Activated CD8-positive, alpha-beta memory T cell treated with anti-CD3 and anti-CD28 coated beads, Interleukin-2, amount 10 ng/mL, durations not matched to agents 7 days and 5 days (primary cell): Measurements from ENCODE around the gene FNDC3B. TPM values are rescaled to one million over a fixed set of nuclear protein-coding genes. Genes with fewer than 3 reads are reported as not detected.

ENCODE experiments used
- ATAC-seq: fragments of 150-1000 bp; cut with Tn5 transposase; one replicate; pipeline ENCODE4 v1.10.0; 2021; ENCODE audit warnings: moderate library complexity
- CTCF ChIA-PET: fragments of 350-600 bp; sonication (Branson Sonifier 250); formaldehyde crosslinking; loops from one replicate; lab custom pipeline; 2021; ENCODE audit warnings: antibody characterized with exemption; lab: Charles Lee
- DNase-seq: peaks from one replicate; pipeline ENCODE4 v3.0.0-alpha.2; 2020
- H3K27ac Mint-ChIP-seq: one replicate; pipeline ENCODE4 v1.8.0; 2021; ENCODE audit warnings: mild to moderate bottlenecking, mixed read lengths
- H3K27me3 Mint-ChIP-seq: one replicate; pipeline ENCODE4 v1.8.0; 2021; ENCODE audit warnings: mixed read lengths
- H3K36me3 Mint-ChIP-seq: one replicate; pipeline ENCODE4 v1.8.0; 2021; ENCODE audit warnings: mild to moderate bottlenecking, mixed read lengths
- H3K4me1 Mint-ChIP-seq: one replicate; pipeline ENCODE4 v1.8.0; 2021; ENCODE audit warnings: mixed read lengths
- H3K4me3 Mint-ChIP-seq: one replicate; pipeline ENCODE4 v1.8.0; 2021; ENCODE audit warnings: mild to moderate bottlenecking, moderate library complexity, mixed read lengths
- H3K9me3 Mint-ChIP-seq: one replicate; pipeline ENCODE4 v1.8.0; 2022; ENCODE audit warnings: low read depth, mixed read lengths
- total RNA-seq, 2 experiments: library from RNA; stranded (reverse); gene quantifications; one replicate each; pipeline ENCODE4 v1.2.3, GENCODE V29; 2021

FNDC3B gene
- total RNA-seq, 2 experiments from 2014 or later = 25.4 to 31.1 TPM

- H3K9me3 Mint-ChIP-seq = peaks cover 12% of the 10 kb centered on the region
- no peak overlapping the region for H3K27ac Mint-ChIP-seq
- H3K27me3 Mint-ChIP-seq = no peaks in the 10 kb centered on the region
- no peak for ATAC-seq
- peaks cover 11% of the 10 kb centered on the region for H3K4me1 Mint-ChIP-seq
- peaks cover 21% of the 10 kb centered on the region for H3K36me3 Mint-ChIP-seq
- H3K4me3 Mint-ChIP-seq = no peak overlapping the region
- CTCF ChIA-PET = no interaction called here
- DNase-seq = no peak
Observed at GRCh38 chr3:172209333-172210321, 170.2 kb downstream of the FNDC3B start.

GRCh38 chr3:172210355-172210754 is 171.0 kb downstream of the FNDC3B start:
- Mint-ChIP-seq H3K9me3 (peaks cover 8% of the 10 kb centered on the region), H3K4me3 (no peak overlapping the region), H3K36me3 (peaks cover 18% of the 10 kb centered on the region), H3K27me3 (no peaks in the 10 kb centered on the region), H3K27ac (no peak overlapping the region), H3K4me1 (peaks cover 11% of the 10 kb centered on the region)
- CTCF ChIA-PET = no interaction called here
- DNase-seq (no peak), ATAC-seq (no peak)

GRCh38 chr3:172211123-172211522 is 171.7 kb downstream of the FNDC3B start:
- peaks cover 5% of the 10 kb centered on the region for H3K9me3 Mint-ChIP-seq
- CTCF ChIA-PET = no interaction called here
- peaks cover 13% of the 10 kb centered on the region for H3K36me3 Mint-ChIP-seq
- H3K4me1 Mint-ChIP-seq = peaks cover 11% of the 10 kb centered on the region
- no peak overlapping the region for H3K4me3 Mint-ChIP-seq
- H3K27me3 Mint-ChIP-seq = no peaks in the 10 kb centered on the region
- H3K27ac Mint-ChIP-seq = no peak overlapping the region
- ATAC-seq = no peak
- no peak for DNase-seq

GRCh38 chr3:172213200-172213599 is 173.8 kb downstream of the FNDC3B start:
- H3K27me3 Mint-ChIP-seq = no peaks in the 10 kb centered on the region
- DNase-seq (no peak), ATAC-seq (no peak)
- no peaks in the 10 kb centered on the region for H3K9me3 Mint-ChIP-seq
- H3K27ac Mint-ChIP-seq = peak overlapping the region; percentile 14
- no peak overlapping the region for H3K4me3 Mint-ChIP-seq
- peaks cover 8% of the 10 kb centered on the region for H3K36me3 Mint-ChIP-seq
- CTCF ChIA-PET = no interaction called here
- peaks cover 11% of the 10 kb centered on the region for H3K4me1 Mint-ChIP-seq

GRCh38 chr3:172213904-172214303 is 174.5 kb downstream of the FNDC3B start:
- DNase-seq = no peak
- Mint-ChIP-seq H3K4me1 (peaks cover 13% of the 10 kb centered on the region), H3K36me3 (peaks cover 8% of the 10 kb centered on the region), H3K4me3 (no peak overlapping the region), H3K27me3 (no peaks in the 10 kb centered on the region), H3K9me3 (no peaks in the 10 kb centered on the region), H3K27ac (no peak overlapping the region)
- CTCF ChIA-PET = no interaction called here
- no peak for ATAC-seq

- DNase-seq (no peak), ATAC-seq (no peak)
- H3K36me3 Mint-ChIP-seq = peaks cover 8% of the 10 kb centered on the region
- H3K9me3 Mint-ChIP-seq = no peaks in the 10 kb centered on the region
- H3K27me3 Mint-ChIP-seq = no peaks in the 10 kb centered on the region
- H3K27ac Mint-ChIP-seq = no peak overlapping the region
- peaks cover 10% of the 10 kb centered on the region for H3K4me1 Mint-ChIP-seq
- CTCF ChIA-PET = no interaction called here
- H3K4me3 Mint-ChIP-seq = no peak overlapping the region
Observed at GRCh38 chr3:172216267-172216666, 176.9 kb downstream of the FNDC3B start.

- Mint-ChIP-seq H3K4me1 (peaks cover 10% of the 10 kb centered on the region), H3K27ac (no peak overlapping the region), H3K4me3 (no peak overlapping the region), H3K36me3 (peaks cover 8% of the 10 kb centered on the region), H3K9me3 (no peaks in the 10 kb centered on the region), H3K27me3 (no peaks in the 10 kb centered on the region)
- CTCF ChIA-PET = no interaction called here
- no peak for ATAC-seq
- no peak for DNase-seq
Observed at GRCh38 chr3:172216911-172217310, 177.5 kb downstream of the FNDC3B start.

GRCh38 chr3:172217877-172218276 is 178.5 kb downstream of the FNDC3B start:
- Mint-ChIP-seq H3K4me3 (no peak overlapping the region), H3K9me3 (no peaks in the 10 kb centered on the region), H3K4me1 (peaks cover 9% of the 10 kb centered on the region), H3K27ac (no peak overlapping the region), H3K27me3 (no peaks in the 10 kb centered on the region), H3K36me3 (peaks cover 6% of the 10 kb centered on the region)
- CTCF ChIA-PET = no interaction called here
- no peak for ATAC-seq
- DNase-seq = no peak

GRCh38 chr3:172218350-172219323 is 179.3 kb downstream of the FNDC3B start:
- H3K27me3 Mint-ChIP-seq = no peaks in the 10 kb centered on the region
- peaks cover 3% of the 10 kb centered on the region for H3K36me3 Mint-ChIP-seq
- no peaks in the 10 kb centered on the region for H3K9me3 Mint-ChIP-seq
- H3K27ac Mint-ChIP-seq = no peak overlapping the region
- peaks cover 2% of the 10 kb centered on the region for H3K4me1 Mint-ChIP-seq
- CTCF ChIA-PET = no interaction called here
- ATAC-seq (no peak), DNase-seq (no peak)
- H3K4me3 Mint-ChIP-seq = no peak overlapping the region

GRCh38 chr3:172219750-172220149 is 180.4 kb downstream of the FNDC3B start:
- Mint-ChIP-seq H3K36me3 (peaks cover 3% of the 10 kb centered on the region), H3K9me3 (no peaks in the 10 kb centered on the region), H3K27ac (no peak overlapping the region), H3K4me3 (no peak overlapping the region), H3K27me3 (no peaks in the 10 kb centered on the region), H3K4me1 (peaks cover 1% of the 10 kb centered on the region)
- CTCF ChIA-PET = no interaction called here
- DNase-seq = no peak
- ATAC-seq = no peak

GRCh38 chr3:172221547-172221946 is 182.2 kb downstream of the FNDC3B start:
- Mint-ChIP-seq H3K4me3 (no peak overlapping the region), H3K27me3 (no peaks in the 10 kb centered on the region), H3K9me3 (no peaks in the 10 kb centered on the region), H3K36me3 (no peaks in the 10 kb centered on the region), H3K27ac (no peak overlapping the region), H3K4me1 (peaks cover 1% of the 10 kb centered on the region)
- ATAC-seq (no peak), DNase-seq (no peak)
- CTCF ChIA-PET = interaction anchor here (1.4 kb wide), 1 partner anchor 15 kb away, joined by 4 read pairs; no protein-coding TSS in a partner anchor

- ATAC-seq = no peak
- Mint-ChIP-seq H3K9me3 (no peaks in the 10 kb centered on the region), H3K4me1 (peaks cover 1% of the 10 kb centered on the region), H3K4me3 (no peak overlapping the region), H3K27ac (no peak overlapping the region), H3K27me3 (no peaks in the 10 kb centered on the region), H3K36me3 (no peaks in the 10 kb centered on the region)
- DNase-seq = no peak
- CTCF ChIA-PET = interaction anchor here (1.4 kb wide), 1 partner anchor 14 kb away, joined by 4 read pairs; no protein-coding TSS in a partner anchor
Observed at GRCh38 chr3:172222478-172223071, 183.2 kb downstream of the FNDC3B start.

GRCh38 chr3:172223870-172224269 is 184.5 kb downstream of the FNDC3B start:
- Mint-ChIP-seq H3K9me3 (no peaks in the 10 kb centered on the region), H3K4me1 (no peaks in the 10 kb centered on the region), H3K36me3 (no peaks in the 10 kb centered on the region), H3K27ac (no peak overlapping the region), H3K4me3 (no peak overlapping the region), H3K27me3 (no peaks in the 10 kb centered on the region)
- DNase-seq = no peak
- no peak for ATAC-seq
- CTCF ChIA-PET = no interaction called here
